ENCODE results near the gene KCNQ5.
"Not testable (repeated sequence)": the region's sequence is repeated elsewhere in the genome, so short reads cannot be mapped to it uniquely, and the experiment has no call there.

The KCNQ5 gene

DNA sequence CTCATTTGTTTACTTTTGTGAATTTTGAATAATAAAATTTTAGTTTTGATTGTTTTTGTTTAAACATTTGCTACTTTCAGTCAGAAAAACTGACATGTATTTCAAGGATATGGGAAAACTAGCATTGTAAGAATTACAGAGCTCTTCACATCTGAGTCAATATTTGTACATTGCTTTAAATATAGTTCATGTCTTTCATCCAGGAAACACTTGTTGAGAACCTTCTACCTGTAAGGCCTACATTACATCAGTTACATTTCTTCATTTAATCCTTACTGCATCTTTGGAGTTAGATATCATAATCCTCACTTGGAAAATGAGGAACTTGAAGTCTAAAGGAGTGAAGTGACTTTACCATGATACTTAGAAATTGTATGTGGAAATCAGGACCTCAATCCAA lies 242.9 kb downstream of the KCNQ5 start:
- Histone ChIP-seq H3K36me3 (ENCODE audit: insufficient read depth, low read length) (no peaks in the 10 kb centered on the region), H3K27me3 (ENCODE audit: insufficient read depth, low read length) (no peaks in the 10 kb centered on the region), H3K4me3 (ENCODE audit: low read length) (no peak overlapping the region), H3K9me3 (ENCODE audit: low read length) (no peaks in the 10 kb centered on the region), H2AFZ (ENCODE audit: low read depth, low read length) (no peak overlapping the region), H3K4me1 (ENCODE audit: insufficient read depth, low read length) (peaks cover 9% of the 10 kb centered on the region)

DNA sequence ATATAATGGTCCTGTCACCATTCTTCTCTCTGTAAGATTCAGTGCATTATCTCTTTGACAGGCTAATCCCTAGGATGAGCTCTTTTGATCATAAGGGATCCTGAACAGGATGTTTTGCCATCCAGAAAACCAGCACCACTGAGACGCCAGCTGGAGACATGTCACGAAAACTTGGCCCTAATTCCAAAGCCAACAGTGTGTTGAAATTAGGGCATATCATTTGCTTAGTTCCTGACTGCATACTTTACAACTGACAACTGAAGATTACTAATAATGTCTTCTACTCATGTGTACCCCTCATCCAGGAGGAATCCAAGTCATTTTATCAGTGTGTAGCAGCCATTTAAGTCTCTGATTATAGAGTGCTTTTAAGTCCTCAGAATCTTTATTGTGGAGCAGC lies 243.6 kb downstream of the KCNQ5 start:
- peaks cover 4% of the 10 kb centered on the region for H3K4me1 ChIP-seq (ENCODE audit: insufficient read depth, low read length)
- no peak overlapping the region for H2AFZ ChIP-seq (ENCODE audit: low read depth, low read length)
- H3K9me3 ChIP-seq (ENCODE audit: low read length) = no peaks in the 10 kb centered on the region
- H3K4me3 ChIP-seq (ENCODE audit: low read length) = no peak overlapping the region
- H3K27me3 ChIP-seq (ENCODE audit: insufficient read depth, low read length) = no peaks in the 10 kb centered on the region
- H3K36me3 ChIP-seq (ENCODE audit: insufficient read depth, low read length) = no peaks in the 10 kb centered on the region

DNA sequence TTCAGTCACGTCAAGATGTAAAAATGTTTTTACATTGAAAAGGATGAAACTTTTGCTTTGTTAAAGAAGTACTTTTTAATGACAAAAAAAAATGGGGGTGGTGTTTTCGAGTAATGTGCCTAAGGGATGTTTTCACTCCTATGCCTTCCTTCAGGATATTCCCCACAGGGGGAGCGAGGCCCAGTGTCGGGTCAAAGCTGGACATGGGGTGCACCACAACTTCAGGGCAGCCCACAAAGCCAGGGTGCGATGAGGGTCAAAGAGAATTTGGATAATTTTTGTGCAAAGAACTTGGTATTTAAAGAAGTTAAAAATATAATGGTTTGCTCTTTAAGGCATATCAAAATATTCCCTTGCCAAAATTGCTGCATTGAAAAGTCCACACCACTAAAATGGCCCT lies 247.8 kb downstream of the KCNQ5 start:
- Histone ChIP-seq H3K36me3 (ENCODE audit: insufficient read depth, low read length) (no peaks in the 10 kb centered on the region), H3K4me1 (ENCODE audit: insufficient read depth, low read length) (no peaks in the 10 kb centered on the region), H2AFZ (ENCODE audit: low read depth, low read length) (no peak overlapping the region), H3K9me3 (ENCODE audit: low read length) (no peaks in the 10 kb centered on the region), H3K27me3 (ENCODE audit: insufficient read depth, low read length) (no peaks in the 10 kb centered on the region), H3K4me3 (ENCODE audit: low read length) (no peak overlapping the region)

- H3K36me3 ChIP-seq (ENCODE audit: insufficient read depth, low read length) = no peaks in the 10 kb centered on the region
- H3K4me3 ChIP-seq (ENCODE audit: low read length) = no peak overlapping the region
- H2AFZ ChIP-seq (ENCODE audit: low read depth, low read length) = no peak overlapping the region
- no peaks in the 10 kb centered on the region for H3K27me3 ChIP-seq (ENCODE audit: insufficient read depth, low read length)
- no peaks in the 10 kb centered on the region for H3K4me1 ChIP-seq (ENCODE audit: insufficient read depth, low read length)
- no peaks in the 10 kb centered on the region for H3K9me3 ChIP-seq (ENCODE audit: low read length)
These were observed 251.6 kb downstream of the KCNQ5 start for GRCh38 chr6:72873433-72873832.

- Histone ChIP-seq H3K4me1 (ENCODE audit: insufficient read depth, low read length) (no peaks in the 10 kb centered on the region), H3K4me3 (ENCODE audit: low read length) (no peak overlapping the region), H3K36me3 (ENCODE audit: insufficient read depth, low read length) (no peaks in the 10 kb centered on the region), H2AFZ (ENCODE audit: low read depth, low read length) (no peak overlapping the region), H3K27me3 (ENCODE audit: insufficient read depth, low read length) (no peaks in the 10 kb centered on the region), H3K9me3 (ENCODE audit: low read length) (no peaks in the 10 kb centered on the region)
These were observed 254.4 kb downstream of the KCNQ5 start for GRCh38 chr6:72876256-72876655.

- no peak overlapping the region for H3K4me3 ChIP-seq (ENCODE audit: low read length)
- H2AFZ ChIP-seq (ENCODE audit: low read depth, low read length) = no peak overlapping the region
- H3K9me3 ChIP-seq (ENCODE audit: low read length) = no peaks in the 10 kb centered on the region
- no peaks in the 10 kb centered on the region for H3K4me1 ChIP-seq (ENCODE audit: insufficient read depth, low read length)
- H3K27me3 ChIP-seq (ENCODE audit: insufficient read depth, low read length) = no peaks in the 10 kb centered on the region
- no peaks in the 10 kb centered on the region for H3K36me3 ChIP-seq (ENCODE audit: insufficient read depth, low read length)
These were observed 264.3 kb downstream of the KCNQ5 start for GRCh38 chr6:72886170-72886569.

- Histone ChIP-seq H3K27me3 (ENCODE audit: insufficient read depth, low read length) (no peaks in the 10 kb centered on the region), H3K9me3 (ENCODE audit: low read length) (no peaks in the 10 kb centered on the region)
These were observed 268.4 kb downstream of the KCNQ5 start for GRCh38 chr6:72890233-72890632.

DNA sequence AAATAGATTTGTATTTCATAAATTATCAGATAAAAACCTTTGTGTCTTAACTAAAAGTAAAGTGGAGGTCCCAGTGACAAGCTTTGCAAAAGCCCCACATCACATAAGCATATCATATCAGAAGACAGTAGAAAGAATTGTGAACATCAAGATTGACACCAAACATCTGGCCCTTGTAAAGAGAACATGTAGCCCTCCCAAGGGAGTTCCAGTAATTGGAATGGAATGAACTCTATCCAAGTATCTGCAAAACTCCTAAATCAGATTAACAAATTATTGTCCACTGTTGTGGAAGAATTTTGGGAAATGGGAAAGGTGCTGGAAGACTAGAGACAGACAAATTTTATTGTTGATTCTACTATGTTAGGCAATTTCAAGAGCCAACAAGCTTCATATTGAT lies 268.8 kb downstream of the KCNQ5 start:
- no peaks in the 10 kb centered on the region for H3K36me3 ChIP-seq (ENCODE audit: insufficient read depth, low read length)
- H3K27me3 ChIP-seq (ENCODE audit: insufficient read depth, low read length) = no peaks in the 10 kb centered on the region
- no peaks in the 10 kb centered on the region for H3K4me1 ChIP-seq (ENCODE audit: insufficient read depth, low read length)
- no peak overlapping the region for H2AFZ ChIP-seq (ENCODE audit: low read depth, low read length)
- no peak overlapping the region for H3K4me3 ChIP-seq (ENCODE audit: low read length)
- H3K9me3 ChIP-seq (ENCODE audit: low read length) = no peaks in the 10 kb centered on the region

More at GRCh38 chr6:72890233-72890632, 268.4 kb downstream of the KCNQ5 start:
- no peaks in the 10 kb centered on the region for H3K36me3 ChIP-seq (ENCODE audit: insufficient read depth, low read length)
- H3K4me1 ChIP-seq (ENCODE audit: insufficient read depth, low read length) = no peaks in the 10 kb centered on the region
- no peak overlapping the region for H3K4me3 ChIP-seq (ENCODE audit: low read length)
- no peak overlapping the region for H2AFZ ChIP-seq (ENCODE audit: low read depth, low read length)

- Histone ChIP-seq H3K9me3 (ENCODE audit: low read length) (no peaks in the 10 kb centered on the region), H3K4me1 (ENCODE audit: insufficient read depth, low read length) (no peaks in the 10 kb centered on the region), H3K4me3 (ENCODE audit: low read length) (no peak overlapping the region), H3K27me3 (ENCODE audit: insufficient read depth, low read length) (no peaks in the 10 kb centered on the region), H3K36me3 (ENCODE audit: insufficient read depth, low read length) (no peaks in the 10 kb centered on the region), H2AFZ (ENCODE audit: low read depth, low read length) (no peak overlapping the region)
These were observed 271.0 kb downstream of the KCNQ5 start for GRCh38 chr6:72892901-72893300.

GRCh38 chr6:72894091-72894490 lies 272.2 kb downstream of the KCNQ5 start:
- H3K4me3 ChIP-seq (ENCODE audit: low read length) = no peak overlapping the region
- no peak overlapping the region for H2AFZ ChIP-seq (ENCODE audit: low read depth, low read length)
- H3K9me3 ChIP-seq (ENCODE audit: low read length) = no peaks in the 10 kb centered on the region
- no peaks in the 10 kb centered on the region for H3K27me3 ChIP-seq (ENCODE audit: insufficient read depth, low read length)
- H3K4me1 ChIP-seq (ENCODE audit: insufficient read depth, low read length) = no peaks in the 10 kb centered on the region
- H3K36me3 ChIP-seq (ENCODE audit: insufficient read depth, low read length) = no peaks in the 10 kb centered on the region

DNA sequence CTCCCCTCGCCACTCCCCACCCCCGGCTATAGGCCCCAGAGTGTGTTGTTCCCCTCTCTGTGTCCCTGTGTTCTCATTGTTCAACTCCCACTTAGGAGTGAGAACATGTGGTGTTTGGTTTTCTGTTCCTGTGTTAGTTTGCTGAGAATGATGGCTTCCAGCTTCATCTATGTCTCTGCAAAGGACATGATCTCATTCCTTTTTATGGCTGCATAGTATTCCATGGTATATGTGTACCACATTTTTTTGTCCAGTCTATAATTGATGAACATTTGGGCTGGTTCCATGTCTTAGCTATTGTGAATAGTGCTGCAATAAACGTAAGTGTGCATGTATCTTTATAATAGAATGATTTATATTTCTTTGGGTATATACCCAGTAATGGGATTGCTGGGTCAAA lies 276.4 kb downstream of the KCNQ5 start:
- not testable (repeated sequence) for H3K4me1 ChIP-seq (ENCODE audit: insufficient read depth, low read length); H3K4me3 ChIP-seq (ENCODE audit: low read length)

DNA sequence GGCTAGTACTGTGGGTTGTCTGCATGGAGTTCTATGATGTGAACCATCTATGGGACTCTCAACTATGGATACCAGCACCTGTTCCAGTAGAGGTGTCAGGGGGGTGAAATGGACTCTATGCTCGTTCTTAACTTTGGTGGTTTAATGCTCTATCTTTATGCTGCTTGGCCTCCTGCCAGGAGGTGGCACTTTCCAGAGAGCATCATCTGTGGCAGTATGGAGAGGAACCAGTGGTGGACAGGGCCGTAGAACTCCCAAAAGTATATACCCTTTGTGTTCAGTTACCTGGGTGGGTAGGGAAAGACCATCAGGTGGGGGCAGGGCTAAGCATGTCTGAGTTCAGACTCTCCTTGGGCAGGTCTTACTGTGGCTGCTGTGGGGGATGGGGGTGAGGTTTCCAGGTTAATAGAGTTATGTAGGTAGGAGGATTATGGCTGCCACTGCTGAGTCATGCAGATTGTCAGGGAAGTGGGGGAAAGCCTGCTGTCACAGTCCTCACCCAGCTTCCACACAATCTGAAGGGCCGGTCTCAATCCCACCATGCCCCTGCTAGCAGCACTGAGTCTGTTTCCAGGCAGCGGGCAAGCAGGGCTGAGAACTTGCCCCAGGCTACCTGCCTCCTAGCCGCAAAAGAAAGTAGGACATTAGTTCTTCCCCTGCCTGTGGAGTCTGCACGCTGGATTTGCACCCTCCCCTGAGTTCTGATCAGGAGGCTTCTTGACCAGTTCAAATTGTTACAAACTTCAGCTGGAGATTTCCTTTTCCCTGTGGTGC lies 284.0 kb downstream of the KCNQ5 start:
- H3K36me3 ChIP-seq (ENCODE audit: insufficient read depth, low read length) = no peaks in the 10 kb centered on the region
- no peaks in the 10 kb centered on the region for H3K4me1 ChIP-seq (ENCODE audit: insufficient read depth, low read length)
- no peaks in the 10 kb centered on the region for H3K9me3 ChIP-seq (ENCODE audit: low read length)
- H3K4me3 ChIP-seq (ENCODE audit: low read length) = no peak overlapping the region
- H3K27me3 ChIP-seq (ENCODE audit: insufficient read depth, low read length) = no peaks in the 10 kb centered on the region
- no peak overlapping the region for H2AFZ ChIP-seq (ENCODE audit: low read depth, low read length)

More for the DNA sequence above, 276.4 kb downstream of the KCNQ5 start:
- not testable (repeated sequence) for H3K9me3 ChIP-seq (ENCODE audit: low read length); H2AFZ ChIP-seq (ENCODE audit: low read depth, low read length); H3K27me3 ChIP-seq (ENCODE audit: insufficient read depth, low read length); H3K36me3 ChIP-seq (ENCODE audit: insufficient read depth, low read length)

- Histone ChIP-seq H3K27me3 (ENCODE audit: insufficient read depth, low read length) (no peaks in the 10 kb centered on the region), H2AFZ (ENCODE audit: low read depth, low read length) (no peak overlapping the region), H3K4me1 (ENCODE audit: insufficient read depth, low read length) (no peaks in the 10 kb centered on the region), H3K9me3 (ENCODE audit: low read length) (no peaks in the 10 kb centered on the region), H3K36me3 (ENCODE audit: insufficient read depth, low read length) (no peaks in the 10 kb centered on the region), H3K4me3 (ENCODE audit: low read length) (no peak overlapping the region)
These were observed 289.7 kb downstream of the KCNQ5 start for GRCh38 chr6:72911463-72912155.

Measured in neuron (in vitro differentiated cells).